ENCODE data around the gene MAPK1.
"Not testable (repeated sequence)": the region's sequence is repeated elsewhere in the genome, so short reads cannot be mapped to it uniquely, and the experiment has no call there.

The MAPK1 gene

GRCh38 chr22:21818487-21819182, 48.8 kb downstream of the MAPK1 start:
- peak overlapping the region in 2 of 3 experiments; percentile 7 to 39 for H3K27ac Mint-ChIP-seq
- no peaks in the 10 kb centered on the region for H3K9me3 Mint-ChIP-seq
- no peak for TF ChIP-seq CTCF (IDR thresholded peaks at IDR 0.05; ENCODE audit: unreplicated experiment in 3 of 3)
- no peak overlapping the region for H3K4me3 Mint-ChIP-seq
- peaks cover 5% of the 10 kb centered on the region for H3K36me3 Mint-ChIP-seq (ENCODE audit: low read depth)
- H3K27me3 Mint-ChIP-seq (ENCODE audit: low read depth) = no peaks in the 10 kb centered on the region
- peaks cover 32% of the 10 kb centered on the region for H3K4me1 Mint-ChIP-seq

GRCh38 chr22:21817497-21817853, 50.0 kb downstream of the MAPK1 start:
- H3K9me3 Mint-ChIP-seq; H3K4me3 Mint-ChIP-seq; H3K36me3 Mint-ChIP-seq (ENCODE audit: low read depth); H3K27me3 Mint-ChIP-seq (ENCODE audit: low read depth): not testable (repeated sequence)
- peaks cover 32% of the 10 kb centered on the region for H3K4me1 Mint-ChIP-seq
- H3K27ac Mint-ChIP-seq = peak overlapping the region in 2 of 3 experiments; percentile 54 to 62

- no peaks in the 10 kb centered on the region for H3K27me3 Mint-ChIP-seq (ENCODE audit: low read depth)
- peaks cover under 1% of the 10 kb centered on the region for H3K9me3 Mint-ChIP-seq
- TF ChIP-seq CTCF (IDR thresholded peaks at IDR 0.05; ENCODE audit: unreplicated experiment in 3 of 3) = no peak
- H3K27ac Mint-ChIP-seq = peak overlapping the region; percentile 45 to 71 (median 62)
- peaks cover 14% of the 10 kb centered on the region for H3K36me3 Mint-ChIP-seq (ENCODE audit: low read depth)
- H3K4me3 Mint-ChIP-seq = no peak overlapping the region
- peaks cover 32% of the 10 kb centered on the region for H3K4me1 Mint-ChIP-seq
These were observed 50.5 kb downstream of the MAPK1 start for GRCh38 chr22:21816787-21817496.

GRCh38 chr22:21816472-21816786, 51.0 kb downstream of the MAPK1 start:
- Mint-ChIP-seq H3K4me1 (peaks cover 32% of the 10 kb centered on the region), H3K27ac (peak overlapping the region; percentile 45 to 71 (median 62)), H3K36me3 (ENCODE audit: low read depth) (peaks cover 18% of the 10 kb centered on the region), H3K27me3 (ENCODE audit: low read depth) (no peaks in the 10 kb centered on the region), H3K4me3 (no peak overlapping the region), H3K9me3 (peaks cover 3% of the 10 kb centered on the region)
- TF ChIP-seq CTCF (IDR thresholded peaks at IDR 0.05; ENCODE audit: unreplicated experiment in 3 of 3) = no peak

- H3K9me3 Mint-ChIP-seq = peaks cover 5% of the 10 kb centered on the region
- H3K4me1 Mint-ChIP-seq = peaks cover 32% of the 10 kb centered on the region
- TF ChIP-seq CTCF (IDR thresholded peaks at IDR 0.05; ENCODE audit: unreplicated experiment in 3 of 3) = no peak
- H3K27ac Mint-ChIP-seq = peak overlapping the region; percentile 6 to 62 (median 45)
- H3K4me3 Mint-ChIP-seq = no peak overlapping the region
- H3K27me3 Mint-ChIP-seq (ENCODE audit: low read depth) = no peaks in the 10 kb centered on the region
- H3K36me3 Mint-ChIP-seq (ENCODE audit: low read depth) = peaks cover 20% of the 10 kb centered on the region
These were observed 51.5 kb downstream of the MAPK1 start for GRCh38 chr22:21815958-21816357.

- H3K4me3 Mint-ChIP-seq = no peak overlapping the region
- H3K27me3 Mint-ChIP-seq (ENCODE audit: low read depth) = no peaks in the 10 kb centered on the region
- TF ChIP-seq CTCF (IDR thresholded peaks at IDR 0.05; ENCODE audit: unreplicated experiment in 3 of 3) = no peak
- no peak overlapping the region for H3K27ac Mint-ChIP-seq
- peaks cover 6% of the 10 kb centered on the region for H3K9me3 Mint-ChIP-seq
- H3K36me3 Mint-ChIP-seq (ENCODE audit: low read depth) = peaks cover 23% of the 10 kb centered on the region
- H3K4me1 Mint-ChIP-seq = peaks cover 32% of the 10 kb centered on the region
These were observed 52.1 kb downstream of the MAPK1 start for GRCh38 chr22:21815357-21815756.

Measured in nephron (organoid).